Stimulated activated CD4-positive, alpha-beta T cell treated with anti-CD3 and anti-CD28 coated beads, Interleukin-1b, Interleukin-23, amount 100 ng/mL, for 1 hour (primary cell): ENCODE results near the gene TBC1D5.

Experiments
- DNase-seq, 2 donors: peaks; one replicate each; pipeline ENCODE4 v3.0.0-alpha.2; 2020; ENCODE audit warnings: low read depth in 2 of 2

Gene TBC1D5

GRCh38 chr3:17231537-17232261 lies 510.7 kb downstream of the TBC1D5 start:
- DNase-seq, result no peak

- no peak for DNase-seq
Measured at GRCh38 chr3:17227472-17227871, 515.0 kb downstream of the TBC1D5 start.

GRCh38 chr3:17221529-17221928 lies 520.9 kb downstream of the TBC1D5 start:
- DNase-seq, result no peak

GRCh38 chr3:17219593-17219992 lies 522.8 kb downstream of the TBC1D5 start:
- DNase-seq, result no peak

- no peak for DNase-seq
Measured at GRCh38 chr3:17218587-17218986, 523.8 kb downstream of the TBC1D5 start.

- no peak for DNase-seq
Measured at GRCh38 chr3:17217588-17217987, 524.8 kb downstream of the TBC1D5 start.

GRCh38 chr3:17213102-17213501 lies 529.3 kb downstream of the TBC1D5 start:
- DNase-seq, result no peak

GRCh38 chr3:17207979-17208378 lies 534.5 kb downstream of the TBC1D5 start:
- no peak for DNase-seq

- DNase-seq, result no peak
Measured at GRCh38 chr3:17207019-17207418, 535.4 kb downstream of the TBC1D5 start.

GRCh38 chr3:17204049-17204650 lies 538.3 kb downstream of the TBC1D5 start:
- no peak for DNase-seq

GRCh38 chr3:17201538-17201937 lies 540.9 kb downstream of the TBC1D5 start:
- no peak for DNase-seq

- no peak for DNase-seq
Measured at GRCh38 chr3:17195856-17196604, 546.4 kb downstream of the TBC1D5 start.

- DNase-seq, result no peak
Measured at GRCh38 chr3:17195192-17195611, 547.2 kb downstream of the TBC1D5 start.

- no peak for DNase-seq
Measured at GRCh38 chr3:17194116-17194515, 548.3 kb downstream of the TBC1D5 start.

GRCh38 chr3:17192995-17193394 lies 549.4 kb downstream of the TBC1D5 start:
- DNase-seq, result no peak

GRCh38 chr3:17190353-17191078 lies 551.9 kb downstream of the TBC1D5 start:
- DNase-seq, result no peak

GRCh38 chr3:17188378-17188777 lies 554.1 kb downstream of the TBC1D5 start:
- DNase-seq, result no peak

GRCh38 chr3:17187589-17188184 lies 554.7 kb downstream of the TBC1D5 start:
- DNase-seq, result no peak

GRCh38 chr3:17183951-17184550 lies 558.4 kb downstream of the TBC1D5 start:
- DNase-seq, result no peak

GRCh38 chr3:17182166-17182565 lies 560.3 kb downstream of the TBC1D5 start:
- DNase-seq, result no peak

GRCh38 chr3:17181413-17181907 lies 561.0 kb downstream of the TBC1D5 start:
- DNase-seq, result no peak
